ENCODE data around the gene GORASP2. TPM values are rescaled to one million over a fixed set of nuclear protein-coding genes. Genes with fewer than 3 reads are reported as not detected.

Gene GORASP2
- total and polyA plus RNA-seq, 2 of the 8 experiments (the other 6 are each of a cell fraction or from before 2014, with no cell fraction given), result 86.8 to 214 TPM

DNA sequence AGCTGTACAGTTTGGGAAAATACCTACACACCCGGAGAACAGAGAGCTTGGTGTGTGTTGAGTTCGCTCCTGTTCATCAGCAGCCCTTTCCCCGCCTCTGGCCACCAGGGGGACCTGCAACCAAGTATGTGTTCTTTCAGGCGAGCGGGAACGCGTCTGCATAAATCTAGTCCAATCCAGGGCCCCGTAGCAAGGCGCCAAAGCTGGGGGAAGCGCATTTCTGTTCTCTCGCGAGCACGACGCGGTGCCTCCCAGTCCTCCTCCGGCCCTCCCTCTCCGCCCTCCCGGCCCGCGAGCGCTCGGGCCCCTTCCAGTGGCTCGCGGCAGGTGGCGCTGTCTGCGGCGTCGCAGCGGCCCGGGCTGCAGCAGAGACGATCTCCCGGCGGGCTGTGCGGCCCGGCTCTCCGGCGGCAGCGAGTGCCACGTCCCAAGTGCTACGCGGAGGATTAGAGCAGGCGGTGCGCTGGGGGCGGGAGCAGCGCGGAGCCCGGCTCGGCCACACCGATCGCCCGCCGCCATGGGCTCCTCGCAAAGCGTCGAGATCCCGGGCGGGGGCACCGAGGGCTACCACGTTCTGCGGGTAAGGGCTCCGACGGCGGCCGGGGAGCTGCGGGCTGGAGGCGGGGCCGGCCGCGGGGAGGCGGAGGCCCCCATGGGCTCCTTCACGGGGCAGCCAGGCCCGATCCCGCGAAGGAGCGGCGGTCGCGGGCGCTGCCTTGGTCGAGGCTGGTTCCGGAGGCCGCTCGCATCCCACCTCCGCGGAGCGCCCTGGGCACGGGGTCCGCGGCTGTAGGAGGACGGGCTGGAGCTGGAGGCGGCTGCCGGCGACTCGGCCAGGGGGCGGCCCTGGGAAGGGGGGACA lies at the start of gene GORASP2 (continued):
- TF ChIP-seq CBX8 (IDR thresholded peaks at IDR 0.05; ENCODE audit: borderline replicate concordance, low read depth, low read length) (no peak), YY1 (IDR thresholded peaks at IDR 0.05; ENCODE audit: low read depth, low read length) (0 out of 2 replicates have a peak, but pooled peaks have one; percentile 58), POLR2AphosphoS5 (IDR thresholded peaks at IDR 0.05; ENCODE audit: low read depth, low read length) (peak; percentile 81), NANOG (IDR thresholded peaks at IDR 0.05; ENCODE audit: insufficient read depth, low read depth, low read length, poor library complexity, severe bottlenecking) (peak; percentile 49)

Data from H1 (cell line).